Fibroblast of villous mesenchyme (primary cell): ENCODE measurements around the gene GPR37L1. TPM values are rescaled to one million over a fixed set of nuclear protein-coding genes. Genes with fewer than 3 reads are reported as not detected.

Experiments used
- DNase-seq: peaks from one replicate; pipeline ENCODE4 v3.0.0-alpha.2; 2010; ENCODE audit warnings: low read depth
- H3K4me3 ChIP-seq: 2 replicates; pipeline ENCODE4 v1.5.1; 2011; ENCODE audit warnings: low read depth, mild to moderate bottlenecking, low read length
- total RNA-seq: library from RNA; depleted of rRNA; stranded (reverse); fragments of >200 nt; gene quantifications from 2 replicates; pipeline ENCODE4 v1.2.3, GENCODE V29; 2012
- TF ChIP-seq, protein P1 (sequence below): IDR thresholded peaks from 2 replicates; pipeline ENCODE4 v1.5.1; 2012; ENCODE audit warnings: low read depth, mild to moderate bottlenecking, low read length; ENCODE audit not compliant: insufficient read depth

The GPR37L1 gene
- total RNA-seq, 1 donor: under 0.01 TPM

GRCh38 chr1:202101184-202101583 lies 21.5 kb upstream of the GPR37L1 start:
- H3K4me3 ChIP-seq: no peak overlapping the region
- TF ChIP-seq, protein P1, sequence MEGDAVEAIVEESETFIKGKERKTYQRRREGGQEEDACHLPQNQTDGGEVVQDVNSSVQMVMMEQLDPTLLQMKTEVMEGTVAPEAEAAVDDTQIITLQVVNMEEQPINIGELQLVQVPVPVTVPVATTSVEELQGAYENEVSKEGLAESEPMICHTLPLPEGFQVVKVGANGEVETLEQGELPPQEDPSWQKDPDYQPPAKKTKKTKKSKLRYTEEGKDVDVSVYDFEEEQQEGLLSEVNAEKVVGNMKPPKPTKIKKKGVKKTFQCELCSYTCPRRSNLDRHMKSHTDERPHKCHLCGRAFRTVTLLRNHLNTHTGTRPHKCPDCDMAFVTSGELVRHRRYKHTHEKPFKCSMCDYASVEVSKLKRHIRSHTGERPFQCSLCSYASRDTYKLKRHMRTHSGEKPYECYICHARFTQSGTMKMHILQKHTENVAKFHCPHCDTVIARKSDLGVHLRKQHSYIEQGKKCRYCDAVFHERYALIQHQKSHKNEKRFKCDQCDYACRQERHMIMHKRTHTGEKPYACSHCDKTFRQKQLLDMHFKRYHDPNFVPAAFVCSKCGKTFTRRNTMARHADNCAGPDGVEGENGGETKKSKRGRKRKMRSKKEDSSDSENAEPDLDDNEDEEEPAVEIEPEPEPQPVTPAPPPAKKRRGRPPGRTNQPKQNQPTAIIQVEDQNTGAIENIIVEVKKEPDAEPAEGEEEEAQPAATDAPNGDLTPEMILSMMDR: no peak
- DNase-seq: no peak

DNA sequence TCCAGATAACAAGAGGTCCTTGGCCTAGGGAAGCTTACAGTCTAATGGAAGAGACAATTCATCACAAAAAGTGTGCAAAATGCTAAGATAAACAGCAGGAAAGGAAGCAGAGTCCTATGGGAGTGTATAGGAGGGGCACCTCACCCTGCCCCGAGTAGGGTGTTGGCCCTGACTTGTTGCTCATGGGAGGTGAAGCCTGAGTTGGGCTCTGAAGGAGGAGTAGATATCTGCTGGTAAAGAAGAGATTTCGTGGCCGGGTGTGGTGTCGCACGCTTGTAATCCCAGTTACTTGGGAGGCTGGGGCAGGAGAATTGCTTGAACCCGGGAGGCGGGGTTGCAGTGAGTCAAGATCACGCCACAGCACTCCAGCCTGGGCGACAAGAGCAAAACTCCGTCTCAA lies 18.6 kb upstream of the GPR37L1 start:
- TF ChIP-seq, protein P1: no peak
- no peak overlapping the region for H3K4me3 ChIP-seq
- DNase-seq: no peak

GRCh38 chr1:202105571-202106339 lies 17.0 kb upstream of the GPR37L1 start:
- TF ChIP-seq, protein P1: no peak
- no peak overlapping the region for H3K4me3 ChIP-seq
- peak; percentile 66 for DNase-seq

DNA sequence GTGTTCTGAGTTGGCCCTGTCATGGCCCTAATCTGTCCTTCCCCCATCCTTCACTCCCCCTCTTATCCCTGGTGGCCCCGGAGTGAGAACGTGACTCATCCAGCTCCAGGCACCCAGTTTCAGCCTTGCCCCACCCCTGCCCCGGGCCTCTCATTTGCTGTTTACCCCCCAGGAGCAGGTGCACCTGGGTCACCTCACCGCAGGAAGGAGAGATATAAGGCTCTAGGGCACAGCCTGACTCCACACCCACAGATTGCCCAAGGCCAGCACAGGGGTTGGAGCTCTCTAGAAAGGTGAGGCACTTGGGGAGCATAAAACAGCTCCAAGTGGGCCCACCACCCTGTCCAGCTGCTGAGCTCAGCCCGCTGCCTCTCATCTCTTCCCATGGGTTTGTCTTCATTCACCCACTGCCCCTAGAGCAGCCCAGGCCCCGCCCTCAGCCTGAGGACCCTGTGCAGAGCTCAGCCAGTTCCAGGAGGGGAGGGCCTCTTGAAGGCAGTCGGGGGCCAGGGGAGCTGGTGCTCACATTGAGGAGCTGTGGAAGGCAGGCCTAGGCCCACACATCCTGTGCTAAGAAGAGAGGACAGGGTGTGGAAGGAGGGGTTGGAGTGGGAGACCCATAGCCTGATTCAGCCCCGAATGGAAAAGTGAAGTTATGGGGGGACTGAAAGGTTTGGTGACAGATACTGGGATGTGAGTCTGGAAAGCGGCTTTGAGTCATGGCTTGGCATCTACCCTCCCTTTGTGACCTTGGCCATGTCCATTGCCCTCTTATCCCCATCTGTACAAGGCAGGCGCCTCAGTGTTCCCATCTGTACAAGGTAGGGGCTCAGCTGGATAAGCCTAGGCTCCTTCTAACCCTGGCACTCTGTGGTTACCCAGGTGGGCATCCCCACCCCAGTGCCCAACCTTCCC lies 16.1 kb upstream of the GPR37L1 start:
- TF ChIP-seq, protein P1: no peak
- H3K4me3 ChIP-seq: no peak overlapping the region
- DNase-seq: no peak

DNA sequence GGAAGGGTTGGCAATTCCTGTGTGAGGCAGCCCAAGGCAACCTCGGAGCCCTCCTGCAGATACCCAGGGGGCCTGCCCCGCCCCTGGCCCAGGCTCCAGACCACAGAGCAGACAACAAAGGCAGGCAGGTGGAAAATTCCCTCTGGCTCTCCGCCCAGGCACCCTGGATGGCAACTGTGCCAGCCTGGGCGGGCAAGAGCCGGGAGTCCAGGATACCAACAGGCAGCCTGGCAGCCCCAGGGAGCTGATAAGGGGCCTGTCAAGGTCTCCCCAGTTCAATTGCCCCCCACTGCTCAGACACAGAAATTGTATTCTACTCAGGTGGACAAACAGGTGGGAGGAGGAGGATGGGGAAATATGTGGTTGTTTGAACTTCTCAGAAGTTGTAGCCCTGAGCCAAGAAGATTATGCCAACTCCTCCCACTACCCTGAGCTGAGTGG lies 15.4 kb upstream of the GPR37L1 start:
- DNase-seq: no peak
- no peak overlapping the region for H3K4me3 ChIP-seq
- TF ChIP-seq, protein P1: no peak

DNA sequence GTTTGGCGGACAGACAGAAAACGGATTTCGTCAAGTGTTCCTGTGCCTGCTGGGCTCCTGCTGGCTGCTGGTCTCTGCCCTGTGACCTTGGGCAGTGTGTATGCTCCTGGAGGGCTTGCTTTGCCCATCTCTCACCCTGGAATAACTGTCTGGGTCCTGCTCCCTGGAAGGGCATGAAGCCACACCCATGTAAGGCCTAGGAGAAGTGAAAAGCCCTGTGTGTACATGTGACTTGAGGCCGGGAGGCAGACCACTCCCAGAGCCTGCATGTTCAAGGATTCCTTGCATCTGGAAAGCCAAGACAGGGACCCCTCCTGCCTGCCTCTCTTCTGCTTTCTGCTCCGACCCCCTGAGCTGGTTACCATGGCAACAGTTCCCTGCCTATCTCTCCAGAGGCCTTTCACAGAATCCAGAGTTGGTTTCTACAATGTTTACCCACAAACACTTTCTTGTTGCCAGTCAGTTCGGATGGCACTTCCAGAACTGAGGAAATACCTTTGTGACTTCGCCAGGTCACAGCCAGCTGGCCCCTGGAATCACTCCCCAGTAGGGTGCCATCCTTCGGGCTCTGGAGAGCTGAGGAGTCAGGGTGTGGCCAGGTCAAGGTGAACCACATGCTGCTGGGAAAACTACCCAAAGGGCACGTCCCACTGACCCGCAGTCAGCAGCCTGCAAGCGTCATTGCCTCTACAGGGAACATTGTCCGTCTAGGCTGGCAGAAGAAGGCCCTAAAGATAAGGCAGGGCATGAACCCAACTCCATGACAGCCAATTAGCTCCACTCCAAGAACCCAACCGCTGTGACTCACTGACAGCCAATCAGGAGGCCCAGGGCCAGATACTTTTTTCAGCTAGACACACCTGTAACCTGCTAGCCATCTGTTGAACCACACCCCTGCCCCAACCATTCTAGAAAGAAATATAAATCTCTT lies 14.7 kb upstream of the GPR37L1 start:
- H3K4me3 ChIP-seq: no peak overlapping the region
- DNase-seq: peak; percentile 30
- TF ChIP-seq, protein P1: no peak
